ENCODE data around the gene CNST.
"Not testable (repeated sequence)": the region's sequence is repeated elsewhere in the genome, so short reads cannot be mapped to it uniquely, and the experiment has no call there.

The CNST gene

GRCh38 chr1:246587032-246587431 lies 20.8 kb downstream of the CNST start:
- DNase-seq = no peak

- DNase-seq = no peak
These were observed 21.4 kb downstream of the CNST start for GRCh38 chr1:246587606-246588005.

- no peak for DNase-seq
These were observed 22.0 kb downstream of the CNST start for GRCh38 chr1:246588159-246588721.

GRCh38 chr1:246589919-246590318 lies 23.7 kb downstream of the CNST start:
- DNase-seq = not testable (repeated sequence)

GRCh38 chr1:246591047-246591446 lies 24.8 kb downstream of the CNST start:
- DNase-seq = no peak

- no peak for DNase-seq
These were observed 25.2 kb downstream of the CNST start for GRCh38 chr1:246591504-246591903.

GRCh38 chr1:246591958-246592357 lies 25.7 kb downstream of the CNST start:
- DNase-seq = no peak

GRCh38 chr1:246592695-246593094 lies 26.4 kb downstream of the CNST start:
- no peak for DNase-seq

GRCh38 chr1:246595146-246595545 lies 28.9 kb downstream of the CNST start:
- DNase-seq = no peak

GRCh38 chr1:246597340-246597739 lies 31.1 kb downstream of the CNST start:
- DNase-seq = peak; percentile 44

GRCh38 chr1:246597971-246598370 lies 31.7 kb downstream of the CNST start:
- no peak for DNase-seq

- no peak for DNase-seq
These were observed 33.1 kb downstream of the CNST start for GRCh38 chr1:246599315-246599714.

- no peak for DNase-seq
These were observed 34.3 kb downstream of the CNST start for GRCh38 chr1:246600579-246600978.

GRCh38 chr1:246602194-246602593 lies 35.9 kb downstream of the CNST start:
- DNase-seq = no peak

GRCh38 chr1:246605231-246605630 lies 39.0 kb downstream of the CNST start:
- not testable (repeated sequence) for DNase-seq

GRCh38 chr1:246607462-246607861 lies 41.2 kb downstream of the CNST start:
- DNase-seq = no peak

- DNase-seq = peak; percentile 94
These were observed 42.5 kb downstream of the CNST start for GRCh38 chr1:246608616-246609376.

- no peak for DNase-seq
These were observed 43.4 kb downstream of the CNST start for GRCh38 chr1:246609632-246610031.

GRCh38 chr1:246613096-246613758 lies 47.0 kb downstream of the CNST start:
- DNase-seq = no peak

GRCh38 chr1:246617156-246617555 lies 50.9 kb downstream of the CNST start:
- no peak for DNase-seq

GRCh38 chr1:246617768-246618167 lies 51.5 kb downstream of the CNST start:
- DNase-seq = no peak

GRCh38 chr1:246618240-246618808 lies 52.1 kb downstream of the CNST start:
- DNase-seq = no peak

- DNase-seq = no peak
These were observed 55.9 kb downstream of the CNST start for GRCh38 chr1:246622035-246622652.
